ENCODE data around the gene CAPN9.

DNA sequence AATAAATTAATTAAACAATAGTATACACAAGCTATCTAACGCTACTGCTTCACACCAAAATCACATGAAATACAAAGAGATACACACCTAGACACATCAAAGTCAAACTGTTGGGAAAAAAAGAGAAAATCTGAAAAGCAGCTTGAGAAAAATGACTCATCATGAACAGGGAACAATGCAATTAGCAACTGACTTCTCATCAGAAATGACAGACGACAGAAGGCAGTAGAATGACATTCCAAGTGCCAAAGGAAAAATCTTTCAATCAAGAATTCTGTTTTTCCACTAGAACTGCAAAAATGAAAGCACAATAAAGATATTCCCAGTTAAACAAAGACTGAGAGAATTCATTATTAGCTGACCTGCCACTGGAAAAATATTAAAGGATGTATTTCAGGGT, 57.2 kb downstream of the CAPN9 start:
- TF ChIP-seq, protein P1, sequence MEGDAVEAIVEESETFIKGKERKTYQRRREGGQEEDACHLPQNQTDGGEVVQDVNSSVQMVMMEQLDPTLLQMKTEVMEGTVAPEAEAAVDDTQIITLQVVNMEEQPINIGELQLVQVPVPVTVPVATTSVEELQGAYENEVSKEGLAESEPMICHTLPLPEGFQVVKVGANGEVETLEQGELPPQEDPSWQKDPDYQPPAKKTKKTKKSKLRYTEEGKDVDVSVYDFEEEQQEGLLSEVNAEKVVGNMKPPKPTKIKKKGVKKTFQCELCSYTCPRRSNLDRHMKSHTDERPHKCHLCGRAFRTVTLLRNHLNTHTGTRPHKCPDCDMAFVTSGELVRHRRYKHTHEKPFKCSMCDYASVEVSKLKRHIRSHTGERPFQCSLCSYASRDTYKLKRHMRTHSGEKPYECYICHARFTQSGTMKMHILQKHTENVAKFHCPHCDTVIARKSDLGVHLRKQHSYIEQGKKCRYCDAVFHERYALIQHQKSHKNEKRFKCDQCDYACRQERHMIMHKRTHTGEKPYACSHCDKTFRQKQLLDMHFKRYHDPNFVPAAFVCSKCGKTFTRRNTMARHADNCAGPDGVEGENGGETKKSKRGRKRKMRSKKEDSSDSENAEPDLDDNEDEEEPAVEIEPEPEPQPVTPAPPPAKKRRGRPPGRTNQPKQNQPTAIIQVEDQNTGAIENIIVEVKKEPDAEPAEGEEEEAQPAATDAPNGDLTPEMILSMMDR (IDR thresholded peaks at IDR 0.05), result no peak
- TF ChIP-seq POLR2A (IDR thresholded peaks at IDR 0.05), result no peak
